AG04450 (cell line): ENCODE results near the gene SLCO3A1. TPM values are rescaled to one million over a fixed set of nuclear protein-coding genes. Genes with fewer than 3 reads are reported as not detected.

Source experiments
- CTCF ChIA-PET: fragments of 300-600, 350-600 bp; formaldehyde crosslinking; extraction: SDS; loops from one replicate; lab custom pipeline; 2022; ENCODE audit warnings: antibody characterized with exemption, inconsistent platforms; lab: Charles Lee
- POLR2A ChIA-PET: fragments of 350-600 bp; formaldehyde crosslinking; extraction: SDS; loops from one replicate; lab custom pipeline; 2021; ENCODE audit warnings: antibody characterized with exemption, inconsistent platforms; lab: Yijun Ruan, JAX
- DNase-seq: peaks from one replicate; pipeline ENCODE4 v3.0.0-alpha.2; 2011; ENCODE audit warnings: low read depth, low spot score
- H3K27ac ChIP-seq: one replicate; pipeline ENCODE4 v1.5.1; 2012; ENCODE audit warnings: low read depth, low read length, control low read depth
- H3K27me3 ChIP-seq: one replicate; pipeline ENCODE4 v1.6.0; 2012; ENCODE audit warnings: low read length; ENCODE audit not compliant: control insufficient read depth, insufficient read depth
- H3K4me3 ChIP-seq: 2 replicates; pipeline ENCODE4 v1.5.1; 2011; ENCODE audit warnings: mild to moderate bottlenecking, low read depth, low read length, control low read depth
- H3K9me3 ChIP-seq: 2 replicates; pipeline ENCODE4 v1.5.1; 2012; ENCODE audit warnings: low read length; ENCODE audit not compliant: control insufficient read depth, insufficient read depth
- polyA plus RNA-seq: library from polyadenylated mRNA; depleted of rRNA; stranded (reverse); fragments of >200 nt; gene quantifications from 2 replicates; pipeline ENCODE4 v1.2.3, GENCODE V29; 2011
- TF ChIP-seq, protein P1 (sequence below): IDR thresholded peaks from 2 replicates; pipeline ENCODE4 v1.5.1; 2011; ENCODE audit warnings: low read depth, low read length, control low read depth, inconsistent platforms

SLCO3A1 gene
- polyA plus RNA-seq, 1 experiment: 7.6 TPM

- no peak overlapping the region for H3K27ac ChIP-seq
- ChIA-PET POLR2A (no interaction called here), CTCF (interaction anchor here (1.0 to 7.8 kb wide), 4 partner anchors 8 to 368 kb away, joined by 3 to 110 read pairs (median 4); no protein-coding TSS in a partner anchor)
- no peaks in the 10 kb centered on the region for H3K27me3 ChIP-seq
- DNase-seq: no peak
- no peak overlapping the region for H3K4me3 ChIP-seq
- TF ChIP-seq, protein P1, sequence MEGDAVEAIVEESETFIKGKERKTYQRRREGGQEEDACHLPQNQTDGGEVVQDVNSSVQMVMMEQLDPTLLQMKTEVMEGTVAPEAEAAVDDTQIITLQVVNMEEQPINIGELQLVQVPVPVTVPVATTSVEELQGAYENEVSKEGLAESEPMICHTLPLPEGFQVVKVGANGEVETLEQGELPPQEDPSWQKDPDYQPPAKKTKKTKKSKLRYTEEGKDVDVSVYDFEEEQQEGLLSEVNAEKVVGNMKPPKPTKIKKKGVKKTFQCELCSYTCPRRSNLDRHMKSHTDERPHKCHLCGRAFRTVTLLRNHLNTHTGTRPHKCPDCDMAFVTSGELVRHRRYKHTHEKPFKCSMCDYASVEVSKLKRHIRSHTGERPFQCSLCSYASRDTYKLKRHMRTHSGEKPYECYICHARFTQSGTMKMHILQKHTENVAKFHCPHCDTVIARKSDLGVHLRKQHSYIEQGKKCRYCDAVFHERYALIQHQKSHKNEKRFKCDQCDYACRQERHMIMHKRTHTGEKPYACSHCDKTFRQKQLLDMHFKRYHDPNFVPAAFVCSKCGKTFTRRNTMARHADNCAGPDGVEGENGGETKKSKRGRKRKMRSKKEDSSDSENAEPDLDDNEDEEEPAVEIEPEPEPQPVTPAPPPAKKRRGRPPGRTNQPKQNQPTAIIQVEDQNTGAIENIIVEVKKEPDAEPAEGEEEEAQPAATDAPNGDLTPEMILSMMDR: no peak
- H3K9me3 ChIP-seq: no peaks in the 10 kb centered on the region
These were observed 221.1 kb downstream of the SLCO3A1 start for GRCh38 chr15:92074646-92075045.

- TF ChIP-seq, protein P1: no peak
- CTCF ChIA-PET: interaction anchor here (1.3 to 7.8 kb wide), 3 partner anchors 221 to 369 kb away, joined by 4 to 110 read pairs (median 5); no protein-coding TSS in a partner anchor
- no peaks in the 10 kb centered on the region for H3K9me3 ChIP-seq
- H3K27ac ChIP-seq: no peak overlapping the region
- H3K4me3 ChIP-seq: no peak overlapping the region
- H3K27me3 ChIP-seq: no peaks in the 10 kb centered on the region
- POLR2A ChIA-PET: no interaction called here
- DNase-seq: no peak
These were observed 222.3 kb downstream of the SLCO3A1 start for GRCh38 chr15:92075764-92076163.

DNA sequence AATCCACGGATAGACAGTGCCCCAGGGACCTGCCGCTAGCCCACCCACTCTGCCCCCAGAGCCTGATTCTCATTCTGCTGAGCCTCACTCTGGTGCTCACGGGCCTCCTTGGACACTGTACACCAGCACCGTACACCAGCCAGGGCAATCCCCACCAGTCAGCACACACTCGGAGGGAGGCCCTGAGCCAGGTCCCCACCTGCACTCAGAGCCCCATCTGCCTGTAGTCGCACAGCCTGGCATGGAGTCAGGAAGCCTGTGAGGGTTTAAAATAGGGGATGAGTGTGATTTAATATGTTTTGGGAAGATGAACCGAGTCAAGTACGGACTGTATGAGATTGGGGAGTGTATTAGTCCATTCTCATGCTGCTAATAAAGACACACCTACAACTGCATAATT is 223.0 kb downstream of the SLCO3A1 start:
- H3K9me3 ChIP-seq: no peaks in the 10 kb centered on the region
- H3K27me3 ChIP-seq: no peaks in the 10 kb centered on the region
- no peak overlapping the region for H3K4me3 ChIP-seq
- CTCF ChIA-PET: interaction anchor here (1.3 to 7.8 kb wide), 4 partner anchors 222 to 371 kb away, joined by 5 to 110 read pairs (median 30); partner anchors contain the start of gene SLCO3A1
- POLR2A ChIA-PET: no interaction called here
- H3K27ac ChIP-seq: no peak overlapping the region
- TF ChIP-seq, protein P1: no peak
- no peak for DNase-seq

- Histone ChIP-seq H3K27me3 (no peaks in the 10 kb centered on the region), H3K27ac (no peak overlapping the region), H3K9me3 (no peaks in the 10 kb centered on the region), H3K4me3 (no peak overlapping the region)
- ChIA-PET POLR2A (no interaction called here), CTCF (interaction anchor here (0.7 to 7.8 kb wide), 11 partner anchors 9 to 775 kb away, joined by 3 to 110 read pairs (median 4); partner anchors contain the start of gene SLCO3A1)
- DNase-seq: no peak
- TF ChIP-seq, protein P1: peak; percentile 77
These were observed 224.0 kb downstream of the SLCO3A1 start for GRCh38 chr15:92077353-92078085.

DNA sequence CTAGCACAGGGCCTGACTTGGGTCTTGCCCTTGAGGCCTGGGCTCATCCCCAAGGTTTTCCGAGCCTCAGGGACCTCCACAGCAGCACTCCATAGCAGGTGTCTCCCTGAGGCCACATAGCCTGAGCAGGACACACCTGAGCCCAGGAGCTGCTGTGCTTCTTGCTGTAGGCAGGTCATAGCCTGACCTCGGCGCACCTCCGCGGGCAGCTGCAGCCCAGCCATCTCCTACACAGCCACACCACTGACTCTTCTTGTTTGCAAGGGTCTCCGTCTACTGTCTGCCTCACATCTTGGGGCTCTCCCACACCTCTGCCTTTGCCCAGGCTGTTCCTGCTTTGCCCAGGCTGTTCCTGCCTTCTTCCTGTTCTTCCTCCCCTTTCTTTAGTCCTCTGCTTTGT is 224.8 kb downstream of the SLCO3A1 start:
- no peak for DNase-seq
- no peaks in the 10 kb centered on the region for H3K27me3 ChIP-seq
- no peak overlapping the region for H3K4me3 ChIP-seq
- TF ChIP-seq, protein P1: no peak
- ChIA-PET CTCF (interaction anchor here (0.7 to 7.8 kb wide), 9 partner anchors 12 to 776 kb away, joined by 3 to 110 read pairs (median 6); partner anchors contain the start of gene SLCO3A1), POLR2A (no interaction called here)
- no peak overlapping the region for H3K27ac ChIP-seq
- no peaks in the 10 kb centered on the region for H3K9me3 ChIP-seq
